HG03520 (cell line): Measurements from ENCODE around the gene RFX2.
"Not testable (repeated sequence)": the region's sequence is repeated elsewhere in the genome, so short reads cannot be mapped to it uniquely, and the experiment has no call there.

Experiments
- ATAC-seq: cut with Tn5 transposase; IDR thresholded peaks from one replicate; pipeline ENCODE4 v1.9.1; 2021; ENCODE audit warnings: mild to moderate bottlenecking, moderate library complexity; ENCODE audit not compliant: unreplicated experiment

RFX2 gene

DNA sequence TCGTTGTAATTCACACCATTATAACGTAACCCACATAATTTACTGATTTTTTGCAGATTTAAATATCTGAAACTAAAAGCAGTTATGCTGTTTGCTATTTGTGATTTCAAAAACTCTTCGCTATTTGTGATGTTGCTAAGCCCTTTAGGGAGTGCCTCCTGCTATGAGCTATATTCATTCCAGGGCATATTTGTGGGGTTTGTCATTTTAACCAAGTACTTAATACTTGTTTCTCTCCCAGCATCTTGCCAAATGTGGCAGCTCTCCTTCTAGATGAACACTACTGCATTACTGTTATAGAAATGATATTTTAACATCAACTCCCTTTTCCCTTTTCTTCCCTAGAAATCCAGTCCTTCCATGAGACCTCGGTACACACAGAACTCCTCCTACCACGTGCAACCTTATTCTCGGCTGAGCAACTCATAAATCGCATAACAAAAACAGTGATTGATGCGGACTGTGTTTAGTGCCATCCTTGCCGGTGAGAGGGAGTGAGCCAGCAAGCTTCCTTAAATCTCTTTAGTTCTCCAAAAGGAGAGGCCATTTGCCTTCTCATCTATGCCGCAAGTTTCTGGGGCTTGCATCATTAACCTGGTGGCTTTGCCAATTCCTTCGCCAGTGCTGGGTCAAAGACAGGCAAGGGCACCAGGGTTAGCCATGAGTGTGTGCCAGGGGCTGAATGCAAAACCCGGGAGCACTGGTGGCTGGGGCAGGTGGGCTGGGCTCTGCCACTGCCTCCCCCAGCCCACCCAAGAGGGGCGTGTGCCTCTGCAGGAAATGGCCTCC lies 33.4 kb downstream of the RFX2 start:
- ATAC-seq, result no peak

DNA sequence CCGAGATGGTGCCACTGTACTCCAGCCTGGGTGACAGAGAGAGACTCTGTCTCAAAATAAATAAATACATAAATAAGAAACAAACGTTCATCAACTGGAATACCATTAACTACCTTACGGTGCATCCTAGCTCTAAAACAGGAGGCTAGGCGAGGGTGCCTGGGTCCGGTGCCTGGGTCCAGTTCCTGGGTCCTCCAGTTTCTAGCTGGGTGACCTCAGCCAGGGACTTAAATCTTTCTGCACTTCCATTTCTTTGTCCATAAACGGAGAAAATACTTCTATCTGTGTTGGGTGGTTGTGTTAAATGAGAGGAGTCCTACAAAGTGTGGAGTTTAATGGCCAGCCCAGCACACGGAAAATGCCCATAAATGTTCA lies 34.0 kb downstream of the RFX2 start:
- ATAC-seq, result no peak

DNA sequence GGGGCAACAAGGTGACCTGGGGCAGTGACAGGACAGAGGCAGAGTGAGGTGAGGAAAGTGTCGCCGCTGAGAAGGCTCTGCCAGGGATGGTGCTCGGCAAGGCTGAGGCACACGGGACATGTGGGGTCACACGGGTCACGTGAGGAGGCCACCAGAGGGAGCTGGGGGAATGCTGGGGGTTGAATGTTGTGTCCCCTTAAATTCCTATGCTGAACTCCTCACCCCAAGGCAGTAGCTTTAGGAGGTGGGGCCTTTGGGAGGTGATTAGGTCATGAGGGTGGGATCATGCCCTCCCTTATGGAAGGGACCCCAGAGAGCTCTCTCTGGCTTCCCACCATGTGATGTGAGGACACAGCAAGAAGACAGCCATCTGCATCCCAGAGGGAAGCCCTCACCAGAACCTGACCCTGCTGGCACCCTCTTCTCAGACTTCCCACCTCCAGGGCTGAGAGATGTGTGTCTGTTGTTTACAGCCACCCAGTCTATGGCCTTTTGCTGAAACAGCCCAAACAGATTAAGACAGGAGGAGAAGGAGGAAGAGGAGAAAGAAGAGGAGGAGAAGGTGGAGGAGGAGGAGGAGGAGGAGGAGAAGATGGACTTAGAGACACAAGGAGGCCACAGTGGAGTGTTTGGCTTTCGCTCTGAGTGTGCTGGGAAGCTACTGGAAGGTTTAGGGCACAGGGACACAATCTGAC lies 35.4 kb downstream of the RFX2 start:
- no peak for ATAC-seq

DNA sequence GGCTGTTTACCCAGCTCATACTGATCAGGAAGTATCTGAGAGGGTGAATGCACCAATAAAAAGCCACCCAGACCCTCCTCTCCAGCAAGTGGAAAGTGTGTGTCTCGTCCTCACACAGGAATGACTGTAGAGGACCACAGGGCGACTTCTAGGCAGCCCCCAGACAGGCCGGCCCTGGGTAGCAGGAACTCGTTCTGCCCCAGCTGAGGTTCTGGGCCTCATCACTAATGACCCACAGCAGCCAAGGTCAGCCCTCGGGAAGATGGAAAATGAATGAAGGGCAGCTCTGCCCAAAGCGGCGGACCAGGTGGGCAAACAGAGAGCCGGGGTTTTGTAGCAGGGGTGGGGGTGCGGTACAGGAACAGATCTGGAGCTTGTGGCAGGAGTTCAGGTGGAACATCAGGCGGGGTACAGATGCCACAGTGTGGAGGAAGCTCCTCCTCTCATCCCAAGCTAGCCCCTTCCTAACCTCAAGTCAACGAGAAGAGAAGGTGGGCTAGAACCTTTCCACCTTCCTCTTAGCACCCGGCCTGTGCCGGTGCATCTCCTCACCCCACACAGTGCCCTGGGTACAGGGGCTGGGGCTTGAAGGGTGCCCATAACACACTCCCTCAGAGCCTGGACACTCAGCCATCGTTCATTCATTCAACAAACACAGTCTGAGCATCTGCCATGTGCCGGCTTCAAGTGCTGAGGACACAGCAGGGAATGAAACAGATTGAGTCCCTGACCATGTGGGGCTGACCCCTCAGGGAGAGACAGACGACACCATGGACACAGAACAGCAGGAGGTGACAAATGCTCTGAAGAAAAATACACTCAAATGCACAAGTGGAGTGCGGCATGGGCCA lies 36.2 kb downstream of the RFX2 start:
- no peak for ATAC-seq

DNA sequence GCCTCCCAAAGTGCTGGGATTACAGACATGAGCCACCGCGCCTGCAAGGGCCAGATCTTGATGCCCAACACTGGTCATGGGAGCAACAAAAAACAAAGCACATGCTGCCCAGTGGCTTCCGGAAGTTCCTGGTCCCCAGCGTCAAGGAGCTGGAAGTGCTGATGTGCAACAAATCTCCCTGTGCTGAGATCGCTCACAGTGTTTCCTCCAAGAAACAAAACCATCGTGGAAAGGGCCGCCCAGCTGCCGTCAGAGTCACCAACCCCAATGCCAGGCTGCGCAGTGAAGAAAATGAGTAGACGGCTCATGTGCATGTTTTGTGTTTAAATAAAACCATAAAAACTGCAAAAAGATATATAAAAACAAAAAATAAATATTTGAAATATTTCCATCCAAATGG lies 37.1 kb downstream of the RFX2 start:
- ATAC-seq, result not testable (repeated sequence)

DNA sequence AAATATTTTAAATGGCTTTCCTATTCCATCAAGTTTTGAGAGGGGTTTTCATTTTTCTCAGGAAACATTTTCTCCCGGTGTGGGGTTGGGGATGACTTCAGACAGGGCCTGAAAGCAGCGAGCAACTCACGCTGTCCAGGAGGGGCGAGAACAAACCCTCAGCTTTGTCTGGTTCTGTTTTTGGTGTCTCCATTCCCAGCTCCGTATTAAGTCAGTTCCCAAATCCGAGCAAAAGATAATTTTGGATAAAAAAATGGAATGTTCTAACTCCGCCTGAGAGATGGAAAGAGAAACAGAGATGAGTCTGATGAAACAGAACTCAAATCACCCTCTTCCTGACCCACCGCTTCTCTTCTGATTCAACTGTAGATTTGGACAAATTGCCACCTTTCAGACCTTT lies 38.4 kb downstream of the RFX2 start:
- ATAC-seq, result no peak

DNA sequence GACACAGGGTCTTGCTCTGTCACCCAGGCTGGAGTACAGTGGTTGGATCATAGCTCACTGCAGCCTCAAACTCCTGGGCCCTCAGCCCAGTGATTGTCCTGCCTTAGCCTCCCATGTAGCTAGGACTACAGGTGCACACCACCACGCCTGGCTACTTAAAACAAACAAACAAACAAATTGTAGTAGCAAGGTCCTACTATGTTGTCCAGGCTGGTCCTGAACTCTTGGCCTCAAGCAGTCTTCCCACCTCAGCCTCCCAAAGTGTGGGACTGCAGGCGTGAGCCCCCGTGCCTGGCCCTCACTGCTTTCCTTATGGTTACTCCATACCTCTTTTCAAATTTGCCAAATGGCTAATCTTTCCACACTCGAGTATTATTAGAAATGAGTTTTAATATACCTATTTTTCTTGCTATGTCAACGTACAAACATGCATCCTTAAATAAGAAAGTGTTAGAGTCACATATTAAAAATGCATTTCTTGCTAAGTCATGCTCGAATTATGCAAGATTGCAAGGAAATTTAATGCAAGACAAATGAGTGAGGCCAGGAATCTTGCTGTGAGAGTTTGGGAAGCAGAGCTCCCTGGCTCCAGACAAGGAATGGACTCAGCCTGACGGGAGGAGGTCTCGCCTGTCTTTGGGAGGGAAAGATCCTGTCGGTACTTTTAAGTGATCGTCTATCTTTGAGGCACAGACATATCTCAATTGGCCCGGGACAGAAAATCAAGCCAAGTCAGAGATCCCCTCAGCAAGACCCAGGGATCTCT lies 39.4 kb downstream of the RFX2 start:
- ATAC-seq, result no peak

DNA sequence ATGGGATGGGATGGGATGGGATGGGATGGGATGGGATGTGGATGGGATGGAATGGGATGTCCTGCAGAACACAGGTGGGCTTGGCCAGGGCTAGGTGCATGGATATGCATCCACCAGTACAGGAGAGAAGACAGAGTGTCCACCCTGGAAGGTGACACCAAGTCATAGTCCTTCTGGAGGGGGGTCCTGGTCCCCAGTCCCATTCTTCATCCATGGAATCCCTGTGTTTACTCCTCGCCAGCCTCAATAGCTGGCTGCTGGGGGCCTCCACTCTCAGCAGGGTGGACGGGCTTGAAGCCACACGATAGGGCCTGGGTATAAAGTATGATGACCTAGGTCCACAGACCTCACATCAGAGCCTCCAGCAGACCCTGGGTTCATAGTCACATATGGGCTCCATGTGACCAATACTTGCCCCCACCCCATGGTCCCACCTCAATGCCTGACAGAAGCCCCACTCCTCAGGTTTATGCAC lies 40.1 kb downstream of the RFX2 start:
- ATAC-seq, result no peak

DNA sequence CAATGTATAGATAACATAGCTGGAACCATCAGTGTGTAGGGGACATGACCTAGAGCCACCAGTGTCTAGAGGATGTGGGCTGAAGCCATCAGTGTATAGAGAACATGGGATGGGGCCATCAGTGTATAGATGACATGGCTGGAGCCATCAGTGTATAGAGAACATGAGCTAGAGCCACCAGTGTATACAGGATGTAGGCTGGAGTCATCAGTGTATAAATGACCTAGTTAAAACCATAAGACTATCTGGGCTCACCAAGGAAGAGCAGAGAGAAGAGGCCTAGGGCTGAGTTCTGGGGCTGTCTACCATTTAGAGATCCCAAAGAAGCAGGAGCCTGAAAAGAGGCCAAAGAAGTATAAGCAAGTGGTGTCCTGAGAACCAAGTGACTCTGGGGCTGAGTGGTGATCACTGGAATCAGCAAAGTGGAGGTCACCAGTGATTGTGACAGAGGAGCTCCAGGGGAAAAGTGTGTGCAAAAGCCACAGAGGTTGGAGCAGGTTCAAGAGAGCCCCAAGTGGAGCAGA lies 41.0 kb downstream of the RFX2 start:
- ATAC-seq, result no peak

DNA sequence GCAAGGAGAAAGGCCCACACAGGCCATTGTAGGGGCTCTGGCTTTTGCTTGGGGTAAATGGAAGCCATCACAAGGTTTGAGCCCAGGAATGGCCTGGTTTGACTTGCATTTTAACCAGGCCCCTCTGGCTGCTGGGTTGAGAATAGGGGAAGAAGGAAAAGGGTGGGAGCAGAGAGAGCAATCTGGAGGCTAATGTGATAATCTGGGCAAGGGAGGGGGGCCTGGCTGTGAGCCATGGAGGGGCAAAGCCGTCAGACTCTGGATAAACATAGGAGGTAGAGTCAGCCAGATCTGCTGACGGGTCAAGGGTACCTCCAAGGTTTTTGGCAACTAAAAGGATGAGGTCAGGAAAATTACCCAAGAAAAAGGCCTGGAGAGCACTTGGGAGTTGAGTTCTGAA lies 41.6 kb downstream of the RFX2 start:
- ATAC-seq, result no peak

DNA sequence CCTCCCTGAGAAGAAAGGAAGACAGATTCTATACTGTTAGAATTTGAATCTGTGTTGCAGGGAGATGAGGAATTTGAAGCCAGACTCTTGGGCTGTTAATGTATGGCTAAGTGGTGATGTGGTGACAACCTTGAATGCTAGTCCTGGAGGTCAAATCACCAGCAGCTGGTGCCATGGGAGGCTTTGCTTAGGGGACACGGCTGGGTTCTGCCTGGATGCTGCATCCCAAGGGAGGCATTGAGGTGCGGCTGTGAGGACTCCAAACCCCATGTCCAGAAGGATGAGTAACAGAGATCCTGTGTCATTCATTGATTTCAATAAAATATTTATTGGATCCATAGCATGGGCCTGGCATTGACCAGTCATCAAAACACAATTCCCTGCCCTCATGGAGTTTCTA lies 42.3 kb downstream of the RFX2 start:
- ATAC-seq, result no peak

DNA sequence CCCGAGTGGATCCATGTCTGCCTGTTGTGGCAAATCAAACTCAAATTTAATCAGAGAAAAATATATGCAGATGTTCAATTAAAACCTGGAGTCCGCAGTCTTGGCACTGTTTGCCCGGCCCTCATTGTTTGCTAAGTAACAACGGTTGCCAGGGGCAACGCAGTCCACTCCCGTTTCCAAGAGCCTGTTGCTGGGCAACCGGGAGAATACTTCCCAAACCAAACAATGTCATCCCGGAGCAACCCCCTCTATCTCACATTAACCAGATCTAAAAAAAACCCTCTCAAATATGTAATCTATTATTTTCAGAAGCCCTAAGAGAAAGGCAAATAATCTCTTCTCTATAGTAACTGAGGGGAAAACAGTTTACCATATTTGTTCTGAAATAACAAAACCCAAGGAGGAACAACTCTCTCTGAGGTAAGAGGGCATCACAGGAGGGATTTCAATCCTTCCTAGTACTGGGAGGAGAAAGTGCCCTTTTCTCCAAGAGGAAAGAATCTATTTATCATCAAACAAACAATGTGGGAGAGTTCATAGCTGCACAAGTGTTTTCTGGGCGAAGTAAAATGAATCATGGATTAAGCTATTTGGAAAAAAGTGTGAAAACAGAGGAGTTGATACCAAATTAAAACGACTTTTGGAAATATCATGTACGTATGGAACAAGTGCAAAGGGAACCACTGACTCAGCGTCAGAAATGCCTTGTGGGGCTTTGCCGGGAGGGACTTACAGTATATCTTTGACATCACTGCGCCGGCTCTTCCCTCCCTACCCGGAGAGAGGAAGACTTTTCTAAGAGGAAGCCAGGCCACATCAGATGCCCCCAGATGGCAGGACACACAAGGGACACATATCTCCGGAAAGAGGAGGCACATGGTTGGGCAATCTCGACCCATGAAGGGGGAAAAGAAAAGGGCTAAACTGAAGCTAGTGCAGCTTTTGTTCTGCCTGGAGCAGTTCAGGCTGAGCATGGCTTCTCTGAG lies 43.3 kb downstream of the RFX2 start:
- ATAC-seq, result no peak

DNA sequence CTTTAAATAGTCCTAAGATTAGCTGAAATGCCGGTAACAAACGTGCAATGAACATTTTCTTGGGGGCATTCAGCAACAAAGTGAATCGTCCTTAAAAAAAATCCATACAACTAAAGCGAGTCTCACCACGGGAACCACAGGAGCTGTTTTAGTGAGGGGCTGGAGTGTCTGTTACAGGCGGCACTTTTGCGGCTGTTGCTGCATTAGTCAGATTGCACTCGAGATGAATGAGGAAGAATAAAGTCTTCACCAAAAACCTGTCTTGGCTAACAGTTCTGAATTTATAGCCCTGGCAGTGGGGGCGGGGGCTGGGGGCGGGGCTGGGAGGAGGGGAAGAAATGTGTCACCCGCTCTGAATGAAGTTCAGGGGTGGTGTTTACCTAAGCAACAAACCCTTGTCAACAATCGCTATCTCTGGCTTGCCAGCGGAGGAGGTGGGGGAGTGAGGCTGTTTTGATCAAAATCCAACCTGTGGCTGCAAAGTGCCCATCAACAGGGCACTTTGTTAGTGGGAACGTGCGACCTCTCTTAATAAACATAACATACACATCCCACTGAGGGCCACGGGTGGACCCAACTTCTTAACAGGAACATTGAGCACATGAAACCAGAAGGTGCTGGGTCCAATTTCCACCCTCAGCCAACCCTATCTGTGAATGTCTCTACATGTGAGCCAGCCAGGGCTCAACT lies 44.5 kb downstream of the RFX2 start:
- no peak for ATAC-seq

DNA sequence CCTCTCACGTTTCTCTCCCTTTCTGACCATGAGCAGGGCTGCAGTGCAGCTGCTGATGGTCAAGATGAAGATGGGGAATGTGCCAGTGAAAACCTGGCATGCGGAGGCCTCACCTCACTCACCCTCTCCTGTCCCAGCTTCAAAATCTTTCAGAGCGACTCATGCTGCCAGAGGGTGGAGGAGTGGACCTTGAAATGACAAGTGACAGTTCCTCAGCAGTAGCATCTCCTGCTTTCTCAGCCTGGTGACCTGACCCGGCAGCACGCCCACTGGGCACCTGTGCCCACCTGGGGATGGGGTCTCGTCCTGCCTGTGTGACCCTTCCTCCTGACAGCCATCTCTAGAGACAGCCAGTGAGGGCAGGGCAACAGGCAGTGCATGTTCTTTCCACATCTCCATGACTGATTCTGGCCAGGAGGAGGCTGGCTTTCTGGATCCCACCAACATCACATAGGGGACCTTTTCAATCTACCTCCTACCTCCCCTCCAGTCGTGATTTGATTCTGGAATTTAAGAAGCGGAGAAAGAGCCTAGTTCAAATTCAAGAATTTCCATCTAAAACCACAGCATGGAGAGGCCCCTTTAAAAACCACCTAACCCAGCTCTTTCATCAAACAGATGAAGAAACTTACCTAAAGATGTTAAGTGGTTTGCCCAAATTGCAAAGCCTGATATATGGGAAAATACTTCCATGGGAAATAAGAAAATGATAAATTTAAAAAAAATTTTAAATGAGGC lies 45.8 kb downstream of the RFX2 start:
- no peak for ATAC-seq

DNA sequence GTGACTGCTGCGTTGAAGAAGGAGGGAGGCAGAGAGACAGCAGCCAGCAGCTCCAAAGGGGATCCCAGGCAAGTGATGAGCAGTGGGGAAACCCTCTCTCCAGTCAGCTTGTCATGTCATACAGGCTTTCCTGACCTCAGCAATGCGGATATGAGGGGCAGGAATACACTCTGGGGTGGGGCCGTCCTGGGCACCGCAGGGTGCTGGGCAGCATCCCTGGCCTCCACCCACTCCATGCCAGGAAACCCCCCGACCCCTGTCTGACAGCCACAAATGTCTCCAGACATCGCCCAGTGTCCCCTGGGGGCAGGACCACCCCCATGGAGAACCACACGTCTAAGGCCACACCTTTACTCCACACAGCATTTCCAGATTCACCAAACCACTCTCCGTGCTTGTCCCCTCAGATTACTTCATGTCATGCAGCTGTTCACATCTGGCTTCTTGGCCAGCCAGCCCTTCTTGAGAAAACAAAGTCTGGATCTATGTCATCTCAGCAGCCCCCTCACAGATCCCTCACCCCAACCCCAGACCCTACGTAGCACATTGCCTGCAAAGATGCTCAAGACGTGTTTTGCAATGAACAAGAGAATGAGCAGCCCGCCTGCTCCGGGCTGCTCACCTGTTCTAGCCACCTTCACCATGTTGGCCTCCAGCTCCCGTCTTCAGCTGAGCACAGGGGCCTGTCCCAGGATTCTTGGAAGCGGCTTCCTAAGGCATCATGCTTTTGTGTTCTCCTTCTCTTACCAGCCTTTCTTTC lies 46.5 kb downstream of the RFX2 start:
- no peak for ATAC-seq

DNA sequence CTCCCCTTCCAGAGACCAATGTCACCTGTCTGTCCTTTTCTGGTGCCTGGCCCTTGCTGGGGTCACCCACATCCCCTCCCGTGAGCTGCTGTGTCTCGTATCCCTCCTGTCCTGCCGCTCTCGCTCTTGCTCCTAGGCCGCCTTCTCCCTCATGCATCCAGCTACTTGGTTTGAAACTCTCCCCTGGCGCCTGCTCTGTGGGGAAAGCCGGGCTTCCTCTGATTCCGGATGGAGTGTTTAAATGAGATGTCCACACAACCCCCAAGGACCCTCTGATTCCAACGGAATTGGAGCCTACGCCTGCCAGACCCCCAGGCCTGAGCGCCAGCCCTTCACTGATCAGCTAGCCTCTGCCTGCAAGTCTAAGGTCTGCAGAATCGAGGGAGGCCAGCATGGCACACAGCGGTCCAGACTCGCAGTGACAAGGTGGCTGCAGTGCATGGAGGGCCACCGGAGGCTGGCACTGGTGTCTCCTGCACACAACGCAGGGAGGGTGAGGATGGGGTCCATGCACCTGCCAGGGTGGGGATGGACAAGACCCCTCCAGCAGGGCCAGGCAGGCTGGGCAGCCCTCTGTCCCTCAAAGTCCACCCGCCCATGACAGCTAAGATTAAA lies 47.2 kb downstream of the RFX2 start:
- no peak for ATAC-seq

DNA sequence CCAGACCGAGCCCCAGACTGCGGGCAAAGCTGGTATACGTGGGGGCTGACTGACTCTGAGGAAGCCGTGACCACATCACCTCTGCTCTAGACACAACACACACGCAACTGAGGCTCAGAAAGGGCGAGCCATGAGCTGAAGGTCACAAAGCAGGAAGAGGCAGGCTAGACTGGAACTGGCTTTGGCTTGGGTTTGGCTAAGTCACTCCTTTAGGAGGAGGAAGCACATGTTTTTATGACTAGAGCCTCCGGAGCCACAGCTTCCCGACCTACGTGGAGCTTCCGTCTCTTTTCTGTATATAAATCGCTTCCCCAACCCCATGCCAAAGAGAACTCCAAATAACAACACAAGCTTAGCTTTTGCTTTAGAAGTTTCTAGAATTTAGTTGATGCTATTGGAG lies 48.0 kb downstream of the RFX2 start:
- ATAC-seq, result no peak
